Activated naive CD8-positive, alpha-beta T cell (primary cell): ENCODE data around the gene CDHR1.
A peak's percentile ranks its signal among the peaks of the same experiment; 100 is the strongest.

Experiments
- H3K27ac Mint-ChIP-seq: one replicate; pipeline ENCODE4 v1.8.0; 2021; ENCODE audit warnings: mixed read lengths
- H3K27me3 Mint-ChIP-seq: one replicate; pipeline ENCODE4 v1.8.0; 2021; ENCODE audit warnings: mixed read lengths
- H3K36me3 Mint-ChIP-seq: one replicate; pipeline ENCODE4 v1.8.0; 2021; ENCODE audit warnings: mixed read lengths
- H3K4me1 Mint-ChIP-seq: one replicate; pipeline ENCODE4 v1.8.0; 2021; ENCODE audit warnings: low read depth, mixed read lengths
- H3K4me3 Mint-ChIP-seq: one replicate; pipeline ENCODE4 v1.8.0; 2021; ENCODE audit warnings: mild to moderate bottlenecking, mixed read lengths
- H3K9me3 Mint-ChIP-seq: one replicate; pipeline ENCODE4 v1.8.0; 2021; ENCODE audit warnings: low read depth, mixed read lengths

Gene CDHR1

DNA sequence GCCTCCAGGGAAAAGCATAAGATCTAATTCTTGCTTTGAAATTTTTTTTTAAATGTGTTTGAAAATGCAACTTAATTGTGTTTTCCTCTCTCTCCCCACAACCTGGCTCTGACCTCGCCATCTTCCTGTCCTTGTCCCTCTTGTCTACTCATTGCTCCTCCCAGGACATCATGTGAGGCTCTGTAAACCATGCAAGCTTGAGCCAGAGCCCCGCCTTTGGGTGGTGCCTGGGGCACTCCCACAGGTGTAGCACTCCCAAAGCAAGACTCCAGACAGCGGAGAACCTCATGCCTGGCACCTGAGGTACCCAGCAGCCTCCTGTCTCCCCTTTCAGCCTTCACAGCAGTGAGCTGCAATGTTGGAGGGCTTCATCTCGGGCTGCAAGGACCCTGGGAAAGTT, 9.8 kb upstream of the CDHR1 start:
- no peaks in the 10 kb centered on the region for H3K9me3 Mint-ChIP-seq
- no peaks in the 10 kb centered on the region for H3K36me3 Mint-ChIP-seq
- H3K4me3 Mint-ChIP-seq, result no peak overlapping the region
- H3K27me3 Mint-ChIP-seq, result no peaks in the 10 kb centered on the region
- H3K4me1 Mint-ChIP-seq, result no peaks in the 10 kb centered on the region
- H3K27ac Mint-ChIP-seq, result no peak overlapping the region

DNA sequence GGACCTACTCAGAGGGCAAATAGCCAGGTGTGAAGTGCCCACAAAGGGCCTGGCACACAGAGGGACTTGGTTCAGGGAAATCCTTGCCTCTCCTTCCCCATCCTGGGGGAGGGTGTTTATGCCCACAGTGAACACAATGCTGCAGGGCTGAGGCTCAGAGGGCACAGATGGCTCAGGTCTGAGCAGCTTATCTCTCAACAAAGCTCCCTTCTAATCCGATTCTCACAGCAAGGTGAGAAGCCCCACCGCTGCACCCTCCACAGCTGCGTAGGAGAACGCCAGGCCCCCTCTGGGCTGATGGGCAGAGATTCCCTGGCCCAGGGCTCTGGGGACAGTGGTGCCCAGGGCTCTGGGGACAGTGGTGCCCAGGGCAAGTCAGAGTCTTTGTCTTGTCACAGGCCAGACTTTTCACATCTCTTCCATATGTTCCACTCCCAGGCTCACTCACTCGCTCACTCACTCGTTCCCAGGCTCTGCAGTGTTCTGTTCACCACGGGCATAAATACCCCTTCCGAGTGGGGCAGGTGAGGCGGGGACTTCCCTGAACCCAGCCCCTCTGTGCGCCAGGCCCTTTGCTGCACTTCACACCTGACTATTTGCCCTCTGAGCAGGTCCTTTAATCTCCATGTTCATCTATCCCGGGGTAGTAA, 8.7 kb upstream of the CDHR1 start:
- Mint-ChIP-seq H3K4me3 (no peak overlapping the region), H3K9me3 (no peaks in the 10 kb centered on the region), H3K27ac (no peak overlapping the region), H3K27me3 (no peaks in the 10 kb centered on the region), H3K4me1 (peaks cover 5% of the 10 kb centered on the region), H3K36me3 (no peaks in the 10 kb centered on the region)

DNA sequence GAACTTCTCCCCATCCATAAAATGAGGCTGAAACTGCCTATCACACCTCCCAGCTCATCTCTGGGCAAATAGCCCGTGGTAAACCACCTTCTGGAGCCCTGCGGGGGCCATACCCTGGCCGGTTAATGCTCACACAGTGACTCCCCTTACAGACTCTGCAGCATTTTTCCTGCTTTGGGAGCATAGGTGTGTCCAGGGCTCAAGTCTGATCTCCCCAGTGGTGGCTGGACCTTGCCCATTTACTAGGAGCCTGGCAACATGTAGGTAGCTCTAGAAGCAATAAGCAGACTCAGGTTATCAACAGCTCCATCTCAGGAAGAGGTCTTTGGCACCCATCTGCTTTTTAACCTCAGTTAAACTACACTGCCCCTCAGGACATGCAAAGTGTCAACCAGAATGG, 5.5 kb upstream of the CDHR1 start:
- H3K27me3 Mint-ChIP-seq, result no peaks in the 10 kb centered on the region
- H3K36me3 Mint-ChIP-seq, result no peaks in the 10 kb centered on the region
- H3K27ac Mint-ChIP-seq, result no peak overlapping the region
- H3K9me3 Mint-ChIP-seq, result no peaks in the 10 kb centered on the region
- H3K4me3 Mint-ChIP-seq, result no peak overlapping the region
- H3K4me1 Mint-ChIP-seq, result peaks cover 16% of the 10 kb centered on the region

DNA sequence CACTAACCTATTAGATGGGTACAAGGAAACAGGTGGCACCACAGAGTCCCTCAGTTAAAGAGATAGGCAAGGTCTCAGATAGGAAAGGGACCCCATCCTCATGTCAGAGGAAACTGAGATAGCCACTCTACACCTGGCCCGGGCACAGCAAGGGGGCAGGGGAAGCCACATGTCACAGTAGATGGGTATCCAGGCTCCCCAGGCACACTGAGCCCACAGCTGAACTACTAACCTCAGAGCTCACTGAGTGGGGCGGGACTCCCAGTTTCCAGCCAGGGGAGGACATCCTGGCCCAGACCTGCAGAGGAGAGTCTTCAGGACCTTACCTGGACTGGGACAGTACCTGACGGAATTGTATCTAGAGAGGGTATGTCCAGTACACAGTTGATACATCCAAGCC, 3.7 kb upstream of the CDHR1 start:
- Mint-ChIP-seq H3K4me3 (no peak overlapping the region), H3K27ac (no peak overlapping the region)

DNA sequence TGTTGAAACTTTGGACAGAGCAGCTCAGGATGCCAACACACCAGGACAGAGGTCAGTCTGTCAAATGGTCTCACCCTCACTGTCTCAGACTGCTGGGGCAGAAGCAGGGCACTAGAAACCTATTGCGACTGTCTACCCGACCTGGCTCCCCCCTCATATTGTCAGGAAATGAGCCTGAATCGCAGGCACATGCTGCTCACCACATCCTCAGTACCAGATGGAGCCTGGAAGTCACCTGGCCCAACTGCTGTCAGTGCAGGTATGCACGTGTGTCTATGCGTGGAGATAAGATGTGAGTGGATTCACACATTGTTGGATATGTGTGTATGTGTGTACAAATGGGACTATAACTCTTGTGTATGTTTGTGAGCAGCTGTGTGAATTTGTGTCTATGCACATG, 3.2 kb upstream of the CDHR1 start:
- H3K4me1 Mint-ChIP-seq, result peaks cover 23% of the 10 kb centered on the region
- no peaks in the 10 kb centered on the region for H3K9me3 Mint-ChIP-seq
- peaks cover 6% of the 10 kb centered on the region for H3K27me3 Mint-ChIP-seq
- peak overlapping the region; percentile 8 for H3K4me3 Mint-ChIP-seq
- no peaks in the 10 kb centered on the region for H3K36me3 Mint-ChIP-seq
- no peak overlapping the region for H3K27ac Mint-ChIP-seq

More for the DNA sequence above, 3.7 kb upstream of the CDHR1 start:
- peaks cover 21% of the 10 kb centered on the region for H3K4me1 Mint-ChIP-seq
- H3K9me3 Mint-ChIP-seq, result no peaks in the 10 kb centered on the region
- H3K27me3 Mint-ChIP-seq, result peaks cover 3% of the 10 kb centered on the region
- no peaks in the 10 kb centered on the region for H3K36me3 Mint-ChIP-seq

DNA sequence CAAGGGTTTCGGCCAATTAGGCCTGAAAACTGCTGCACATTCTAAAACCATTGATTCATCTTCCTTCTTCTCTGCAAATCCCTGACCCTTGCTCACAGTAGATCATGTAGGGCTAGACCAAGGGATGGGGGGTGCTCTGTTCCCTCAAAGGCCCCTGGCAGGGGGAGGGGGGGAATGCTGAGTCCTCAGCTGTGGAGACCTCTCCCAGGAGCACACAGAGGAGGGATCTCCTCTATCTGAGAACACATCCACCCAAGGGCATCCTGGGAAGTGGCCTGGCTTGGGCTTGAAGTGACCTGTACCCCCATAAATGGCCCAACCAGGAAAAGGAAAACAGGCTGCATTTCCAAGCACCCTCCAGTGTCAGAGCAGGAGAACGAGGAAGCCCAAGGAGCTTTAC, 1.0 kb upstream of the CDHR1 start:
- no peak overlapping the region for H3K27ac Mint-ChIP-seq
- H3K4me1 Mint-ChIP-seq, result peaks cover 23% of the 10 kb centered on the region
- no peaks in the 10 kb centered on the region for H3K36me3 Mint-ChIP-seq
- H3K4me3 Mint-ChIP-seq, result no peak overlapping the region
- peaks cover 7% of the 10 kb centered on the region for H3K27me3 Mint-ChIP-seq
- no peaks in the 10 kb centered on the region for H3K9me3 Mint-ChIP-seq

DNA sequence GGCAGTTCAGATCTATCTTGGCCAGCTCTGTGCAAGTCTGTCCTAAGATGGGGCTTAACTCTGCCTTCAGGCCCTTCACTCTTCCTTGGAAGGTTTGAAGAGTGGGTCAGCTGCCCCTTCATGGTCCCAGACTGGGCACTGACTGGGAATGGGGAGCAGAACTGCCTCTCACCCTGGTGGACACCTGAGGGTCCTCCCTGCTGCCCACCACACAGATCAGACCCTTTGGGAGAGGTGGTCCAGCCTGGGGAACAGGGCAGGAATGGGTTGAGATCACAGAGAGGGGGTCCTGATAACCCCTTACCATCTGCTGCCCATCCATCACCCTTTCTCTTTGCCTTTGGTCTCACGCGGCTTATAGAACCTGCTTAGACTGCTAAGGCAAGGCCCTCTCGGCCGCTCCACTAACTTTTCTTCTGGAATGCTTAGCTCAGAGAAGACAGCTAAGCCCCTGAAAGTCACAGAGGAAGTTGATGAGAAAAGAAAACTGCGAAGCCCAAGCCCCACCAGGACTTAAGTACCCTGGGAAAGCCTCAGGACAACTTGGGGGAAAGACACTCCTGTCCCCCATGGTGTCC, 402 bp upstream of the CDHR1 start:
- H3K9me3 Mint-ChIP-seq, result no peaks in the 10 kb centered on the region

DNA sequence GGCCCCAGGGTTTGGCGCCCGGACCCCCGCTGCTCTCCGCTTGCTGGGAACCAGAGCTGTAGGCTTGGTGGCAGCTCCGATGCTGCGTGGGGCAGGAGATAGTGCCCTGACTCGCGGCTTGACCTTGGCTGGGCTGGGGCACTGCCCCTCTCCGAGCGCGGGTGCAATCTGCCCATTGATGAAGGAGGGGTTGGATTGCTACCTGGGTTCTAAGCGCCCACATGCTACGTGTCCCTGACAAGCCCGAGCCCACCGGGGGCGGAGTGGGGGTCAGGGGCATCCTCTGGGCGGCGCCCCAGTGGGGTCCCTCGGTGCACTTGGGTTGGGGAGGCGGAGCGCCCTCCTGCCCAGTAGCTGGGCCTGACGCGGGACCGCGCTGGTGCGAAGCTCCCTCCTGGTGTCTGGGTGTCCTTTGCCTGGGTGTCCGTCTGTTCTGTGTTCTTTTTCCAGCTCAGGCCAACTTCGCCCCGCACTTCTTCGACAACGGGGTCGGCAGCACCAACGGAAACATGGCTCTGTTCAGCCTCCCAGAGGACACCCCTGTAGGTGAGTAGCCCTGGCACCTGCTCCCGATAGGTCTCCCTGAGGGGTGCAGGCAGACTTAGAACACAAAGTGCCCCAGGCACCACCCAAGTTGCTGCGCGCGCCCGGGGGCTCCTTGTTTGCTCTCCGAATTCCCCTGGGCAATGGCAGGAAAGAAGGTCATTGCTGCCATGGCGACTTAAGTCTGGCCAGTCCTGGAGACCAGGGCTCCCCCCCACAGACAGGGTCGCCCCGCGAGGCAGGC, 900 bp downstream of the CDHR1 start:
- H3K9me3 Mint-ChIP-seq, result no peaks in the 10 kb centered on the region
- peaks cover 7% of the 10 kb centered on the region for H3K27me3 Mint-ChIP-seq
- H3K27ac Mint-ChIP-seq, result no peak overlapping the region
- H3K36me3 Mint-ChIP-seq, result no peaks in the 10 kb centered on the region
- H3K4me1 Mint-ChIP-seq, result peaks cover 22% of the 10 kb centered on the region
- H3K4me3 Mint-ChIP-seq, result peak overlapping the region; percentile 69

More for the DNA sequence above, 402 bp upstream of the CDHR1 start:
- Mint-ChIP-seq H3K4me3 (peak overlapping the region; percentile 69), H3K4me1 (peaks cover 23% of the 10 kb centered on the region), H3K27ac (no peak overlapping the region), H3K36me3 (no peaks in the 10 kb centered on the region), H3K27me3 (peaks cover 7% of the 10 kb centered on the region)

DNA sequence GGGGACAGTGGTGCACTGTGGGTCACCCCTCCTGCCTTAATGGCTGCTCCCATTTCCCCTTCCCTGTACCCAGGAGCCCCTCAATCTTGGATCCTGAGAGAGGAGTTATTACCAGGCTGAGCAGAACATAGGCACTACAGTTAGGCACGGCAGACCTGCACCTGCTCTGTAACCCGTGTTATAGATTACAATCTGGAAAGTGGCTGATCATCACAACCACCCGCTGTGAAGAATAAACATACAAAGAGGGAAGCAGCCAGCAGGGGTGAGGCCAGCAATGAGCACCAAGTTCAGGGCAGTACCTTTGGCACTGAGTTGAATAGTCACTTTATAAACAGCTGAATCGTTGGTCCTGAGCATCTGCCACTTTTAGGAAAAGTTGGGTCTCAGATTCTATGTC, 1.7 kb downstream of the CDHR1 start:
- no peaks in the 10 kb centered on the region for H3K9me3 Mint-ChIP-seq
- H3K36me3 Mint-ChIP-seq, result no peaks in the 10 kb centered on the region
- H3K4me3 Mint-ChIP-seq, result no peak overlapping the region
- peaks cover 13% of the 10 kb centered on the region for H3K4me1 Mint-ChIP-seq
- H3K27me3 Mint-ChIP-seq, result peaks cover 7% of the 10 kb centered on the region
- no peak overlapping the region for H3K27ac Mint-ChIP-seq

DNA sequence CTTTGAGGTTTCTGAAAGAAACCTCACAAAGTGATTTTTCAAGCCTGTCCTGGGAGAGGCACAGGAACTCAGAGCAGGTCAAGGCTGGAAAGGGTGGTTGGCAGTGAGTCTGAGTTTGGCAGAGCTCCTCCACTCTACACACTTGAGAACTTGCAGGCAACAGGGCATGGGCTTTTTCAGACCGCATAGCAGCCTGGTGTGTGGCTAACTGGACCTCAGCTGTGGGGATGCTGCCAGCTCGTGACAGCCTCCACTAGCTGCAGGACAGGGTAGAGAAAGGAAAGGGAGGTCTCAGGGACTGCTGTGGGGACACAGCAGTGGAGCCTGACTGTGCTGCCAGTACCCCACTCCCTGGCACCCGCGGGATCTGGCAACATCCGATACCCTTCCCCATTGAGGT, 2.6 kb downstream of the CDHR1 start:
- H3K27ac Mint-ChIP-seq, result no peak overlapping the region
- peaks cover 7% of the 10 kb centered on the region for H3K27me3 Mint-ChIP-seq
- H3K4me1 Mint-ChIP-seq, result peaks cover 8% of the 10 kb centered on the region
- H3K9me3 Mint-ChIP-seq, result no peaks in the 10 kb centered on the region
- H3K4me3 Mint-ChIP-seq, result no peak overlapping the region
- H3K36me3 Mint-ChIP-seq, result no peaks in the 10 kb centered on the region

DNA sequence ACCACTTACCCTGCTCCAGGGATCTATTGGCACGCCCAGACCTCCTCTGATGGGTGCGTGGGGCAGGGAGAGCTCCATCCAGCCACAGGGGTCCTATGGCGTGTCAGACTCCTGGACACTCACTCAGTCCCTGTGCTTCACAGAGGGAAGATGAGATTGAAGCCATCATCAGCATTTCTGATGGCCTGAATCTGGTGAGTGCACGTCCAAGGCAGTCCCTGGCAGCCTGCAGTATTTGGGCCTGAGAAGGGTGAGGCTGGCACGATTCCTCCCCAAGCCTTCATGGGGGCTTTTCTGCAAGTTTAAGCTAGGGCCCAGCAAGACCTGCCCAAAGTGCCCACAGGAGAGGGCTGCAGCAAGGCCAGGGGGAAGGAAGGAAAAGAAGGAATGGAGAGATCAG, 3.3 kb downstream of the CDHR1 start:
- Mint-ChIP-seq H3K36me3 (no peaks in the 10 kb centered on the region), H3K4me3 (no peak overlapping the region), H3K27ac (no peak overlapping the region), H3K4me1 (peaks cover 6% of the 10 kb centered on the region), H3K27me3 (peaks cover 7% of the 10 kb centered on the region), H3K9me3 (no peaks in the 10 kb centered on the region)

DNA sequence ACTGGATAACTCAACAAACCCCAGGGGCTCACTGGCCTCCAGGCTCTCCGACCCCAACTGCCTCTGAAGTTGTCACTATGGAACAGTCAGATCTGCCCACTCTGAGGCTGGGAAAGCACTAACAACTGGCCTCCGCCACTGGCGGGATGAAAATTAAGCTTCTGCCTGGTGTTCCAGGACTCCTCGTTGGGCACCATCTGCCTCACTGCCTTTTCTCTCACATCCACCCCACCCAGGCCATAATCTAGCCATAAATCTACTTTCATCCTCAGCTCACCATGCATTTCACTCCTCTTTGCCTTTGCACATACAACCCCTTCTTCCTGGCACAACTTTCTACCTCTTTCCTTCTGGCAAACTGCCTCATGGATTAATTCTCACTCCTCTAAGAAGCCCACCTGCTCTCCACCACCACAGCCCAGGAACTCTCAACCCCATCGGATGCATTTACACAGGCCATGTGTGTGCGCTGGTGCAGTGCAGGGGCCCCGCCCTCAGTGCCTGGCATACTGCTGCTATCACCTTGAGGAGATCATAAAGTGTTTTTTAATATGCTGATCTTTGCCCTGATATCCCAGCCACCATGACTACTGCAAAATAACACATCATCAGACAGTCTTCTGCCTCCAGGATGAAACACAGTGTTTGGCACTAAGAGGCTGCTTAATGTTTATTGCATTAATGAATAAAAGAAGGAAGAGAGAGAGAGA, 4.0 kb downstream of the CDHR1 start:
- H3K27me3 Mint-ChIP-seq, result peaks cover 7% of the 10 kb centered on the region
- H3K4me3 Mint-ChIP-seq, result no peak overlapping the region
- no peaks in the 10 kb centered on the region for H3K36me3 Mint-ChIP-seq
- no peaks in the 10 kb centered on the region for H3K9me3 Mint-ChIP-seq
- no peak overlapping the region for H3K27ac Mint-ChIP-seq
- peaks cover 6% of the 10 kb centered on the region for H3K4me1 Mint-ChIP-seq

DNA sequence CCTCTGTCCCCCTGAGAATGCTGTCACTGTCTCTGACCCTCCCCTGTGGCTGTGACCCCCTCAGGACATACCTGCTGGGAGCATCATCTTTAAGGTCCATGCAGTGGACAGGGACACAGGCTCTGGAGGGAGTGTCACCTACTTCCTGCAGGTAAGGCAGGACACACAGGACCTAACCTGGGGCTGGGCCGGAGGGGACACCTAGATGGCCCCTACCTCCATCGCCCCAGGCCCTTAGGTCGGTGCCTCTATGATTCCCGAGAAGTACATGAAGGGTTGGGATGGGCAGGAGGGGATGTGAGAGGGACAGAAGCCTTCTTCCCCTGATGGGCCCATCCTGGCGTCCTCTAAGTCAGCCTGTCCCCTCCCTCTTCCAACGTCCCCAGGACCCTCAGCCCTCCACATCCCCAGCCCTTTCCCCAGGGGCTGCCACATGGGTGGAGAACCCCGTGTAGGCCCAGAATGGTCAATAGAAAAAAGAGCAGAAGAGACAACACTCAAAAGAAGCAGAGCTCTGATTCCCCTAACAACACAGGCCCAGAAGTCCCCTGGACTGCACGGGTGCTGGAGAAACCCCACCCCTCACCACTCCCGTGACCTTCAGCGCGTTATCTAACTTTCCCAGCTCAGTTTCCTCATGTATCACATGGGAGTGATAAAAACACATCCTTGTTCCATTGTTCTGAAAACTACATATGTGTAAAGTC, 6.4 kb downstream of the CDHR1 start:
- Mint-ChIP-seq H3K9me3 (no peaks in the 10 kb centered on the region), H3K36me3 (no peaks in the 10 kb centered on the region), H3K4me3 (no peak overlapping the region), H3K4me1 (peaks cover under 1% of the 10 kb centered on the region), H3K27me3 (peaks cover 3% of the 10 kb centered on the region), H3K27ac (no peak overlapping the region)

DNA sequence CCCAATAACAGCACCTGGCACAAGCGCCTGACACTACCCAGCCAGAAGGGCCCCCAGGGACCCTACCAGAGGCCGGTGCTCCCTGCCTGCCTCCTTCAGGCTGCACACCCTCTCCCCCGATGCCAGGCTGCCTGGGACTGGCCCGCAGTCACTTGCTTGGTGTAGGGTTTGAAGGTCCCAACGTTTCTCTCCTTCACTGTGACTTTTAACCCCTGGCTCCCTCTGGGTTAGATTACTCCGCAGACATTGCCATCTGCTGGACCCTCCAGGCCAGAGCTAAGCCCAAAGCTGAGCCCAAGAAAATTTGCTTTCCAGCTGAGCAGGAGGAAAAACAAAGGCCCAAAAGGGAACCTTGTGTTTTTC, 6.9 kb downstream of the CDHR1 start:
- no peaks in the 10 kb centered on the region for H3K27me3 Mint-ChIP-seq
- H3K36me3 Mint-ChIP-seq, result no peaks in the 10 kb centered on the region
- no peaks in the 10 kb centered on the region for H3K9me3 Mint-ChIP-seq
- no peak overlapping the region for H3K4me3 Mint-ChIP-seq
- no peak overlapping the region for H3K27ac Mint-ChIP-seq
- no peaks in the 10 kb centered on the region for H3K4me1 Mint-ChIP-seq

DNA sequence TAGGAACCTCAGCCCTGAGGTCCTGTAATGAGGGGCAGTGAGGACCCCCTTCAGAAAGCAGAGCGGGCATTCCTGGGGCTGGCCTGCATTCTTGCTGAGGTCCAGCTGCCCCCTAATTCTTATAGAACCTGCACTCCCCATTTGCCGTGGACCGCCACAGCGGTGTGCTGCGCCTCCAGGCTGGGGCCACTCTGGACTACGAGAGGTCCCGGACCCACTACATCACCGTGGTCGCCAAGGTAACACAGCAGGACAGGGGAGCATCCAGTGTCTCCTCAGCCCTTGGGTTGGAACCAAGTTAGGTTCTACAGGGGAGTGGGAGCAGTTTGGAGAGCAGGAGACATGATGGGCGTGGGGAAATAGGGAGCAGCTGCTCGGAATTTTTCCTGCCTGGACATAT, 7.3 kb downstream of the CDHR1 start:
- Mint-ChIP-seq H3K9me3 (no peaks in the 10 kb centered on the region), H3K27ac (no peak overlapping the region), H3K4me1 (no peaks in the 10 kb centered on the region)

More for the DNA sequence above, 7.3 kb downstream of the CDHR1 start:
- Mint-ChIP-seq H3K4me3 (no peak overlapping the region), H3K27me3 (peaks cover under 1% of the 10 kb centered on the region), H3K36me3 (no peaks in the 10 kb centered on the region)
